Glomerular visceral epithelial cell (primary cell): ENCODE results near the gene DHX34.
"Not testable (repeated sequence)": the region's sequence is repeated elsewhere in the genome, so short reads cannot be mapped to it uniquely, and the experiment has no call there.

Source experiments
- DNase-seq: peaks from one replicate; pipeline ENCODE4 v3.0.0-alpha.2; 2016; ENCODE audit errors: extremely low spot score

Gene DHX34

DNA sequence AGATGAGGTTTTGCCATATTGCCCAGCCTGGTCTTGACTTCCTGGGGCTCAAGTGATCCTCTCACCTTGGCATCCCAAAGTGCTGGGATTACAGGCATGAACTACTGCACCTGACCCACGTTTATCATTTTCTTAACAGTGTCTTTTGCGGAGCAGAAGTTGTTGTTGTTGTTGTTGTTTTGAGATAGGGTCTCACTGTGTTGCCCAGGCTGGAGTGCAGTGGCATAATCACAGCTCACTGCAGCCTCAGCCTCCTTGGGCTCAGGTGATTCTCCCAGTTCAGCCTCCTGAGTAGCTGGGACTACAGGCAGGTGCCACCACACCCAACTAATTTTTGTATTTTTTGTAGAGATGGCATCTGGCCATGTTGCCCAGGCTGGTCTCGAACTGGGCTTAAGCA lies 38.5 kb downstream of the DHX34 start:
- not testable (repeated sequence) for DNase-seq

DNA sequence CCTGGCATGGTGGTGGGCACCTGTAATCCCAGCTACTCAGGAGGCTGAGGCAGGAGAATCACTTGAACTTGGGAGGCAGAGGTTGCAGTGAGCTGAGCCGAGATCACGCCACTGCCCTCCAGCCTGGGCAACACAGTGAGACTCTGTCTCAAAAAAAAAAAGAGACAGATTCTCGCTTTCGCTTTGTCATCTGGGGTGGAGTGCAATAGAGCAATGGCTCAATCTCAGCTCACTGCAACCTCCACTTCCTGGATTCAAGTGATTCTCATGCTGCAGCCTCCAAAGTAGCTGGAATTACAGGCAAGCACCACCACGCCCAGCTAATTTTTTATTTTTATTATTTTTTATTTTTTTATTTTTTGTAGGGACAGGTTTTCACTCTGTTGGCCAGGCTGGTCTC lies 39.6 kb downstream of the DHX34 start:
- DNase-seq, result not testable (repeated sequence)

DNA sequence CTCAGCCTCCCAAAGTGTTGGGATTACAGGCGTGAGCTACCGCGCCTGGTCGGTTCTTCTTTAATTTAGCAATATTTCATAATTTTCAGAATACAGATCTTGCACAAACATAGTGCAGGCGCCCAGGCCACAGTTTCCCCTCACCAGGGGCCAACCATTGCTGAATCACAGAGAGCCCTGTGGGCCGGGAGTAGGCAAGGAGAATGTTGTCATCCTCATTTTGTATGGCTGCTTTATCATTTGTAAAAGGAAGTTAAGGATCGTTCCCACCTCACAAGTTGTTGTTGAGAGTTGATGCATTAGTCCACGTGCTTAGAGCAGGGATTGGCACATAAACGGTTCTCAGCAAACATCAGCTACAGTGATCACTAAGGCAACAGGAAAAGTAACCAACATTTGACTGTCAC lies 40.0 kb downstream of the DHX34 start:
- DNase-seq, result no peak

DNA sequence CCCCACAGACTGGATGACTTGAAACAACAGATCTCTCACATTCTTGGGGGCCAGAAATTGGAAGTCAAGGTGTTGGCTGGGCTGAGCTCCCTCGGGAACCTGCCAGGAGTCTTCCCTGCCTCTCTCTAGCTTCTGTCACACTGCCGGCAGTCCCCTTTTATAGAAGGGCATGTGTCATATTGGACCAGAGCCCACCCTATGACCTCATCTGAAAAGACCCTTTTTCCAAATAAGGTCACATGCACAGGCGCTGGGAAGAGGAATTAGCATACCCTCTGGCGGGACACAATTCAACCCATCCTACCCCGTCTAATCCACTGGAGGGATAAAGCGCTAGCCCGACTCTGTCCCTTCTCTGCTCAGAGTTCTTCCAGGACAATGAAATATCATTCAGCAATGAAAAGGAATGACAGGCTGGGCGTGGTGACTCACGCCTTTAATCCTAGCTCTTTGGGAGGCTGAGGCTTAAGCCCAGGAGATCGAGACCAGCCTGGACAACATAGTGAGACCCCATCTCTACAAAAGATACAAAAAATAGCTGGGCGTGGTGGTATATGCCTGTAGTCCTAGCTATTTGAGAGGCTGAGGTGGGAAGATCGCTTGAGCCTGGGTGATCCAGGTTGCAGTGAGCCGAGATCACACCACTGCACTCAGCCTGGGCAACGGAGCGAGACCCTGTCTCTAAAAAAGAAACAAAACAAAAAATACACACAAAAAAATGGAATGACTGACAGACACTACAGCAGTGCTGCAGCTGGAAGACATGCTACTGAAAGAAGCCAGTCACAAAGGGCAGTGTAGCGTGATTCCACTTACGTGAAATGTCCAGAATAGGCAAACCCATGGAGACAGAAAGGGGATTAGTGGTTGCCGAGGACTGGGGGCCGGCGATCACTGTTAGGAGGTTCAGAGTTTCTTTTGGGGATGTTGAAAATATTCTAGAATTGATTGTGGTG lies 41.7 kb downstream of the DHX34 start:
- no peak for DNase-seq

DNA sequence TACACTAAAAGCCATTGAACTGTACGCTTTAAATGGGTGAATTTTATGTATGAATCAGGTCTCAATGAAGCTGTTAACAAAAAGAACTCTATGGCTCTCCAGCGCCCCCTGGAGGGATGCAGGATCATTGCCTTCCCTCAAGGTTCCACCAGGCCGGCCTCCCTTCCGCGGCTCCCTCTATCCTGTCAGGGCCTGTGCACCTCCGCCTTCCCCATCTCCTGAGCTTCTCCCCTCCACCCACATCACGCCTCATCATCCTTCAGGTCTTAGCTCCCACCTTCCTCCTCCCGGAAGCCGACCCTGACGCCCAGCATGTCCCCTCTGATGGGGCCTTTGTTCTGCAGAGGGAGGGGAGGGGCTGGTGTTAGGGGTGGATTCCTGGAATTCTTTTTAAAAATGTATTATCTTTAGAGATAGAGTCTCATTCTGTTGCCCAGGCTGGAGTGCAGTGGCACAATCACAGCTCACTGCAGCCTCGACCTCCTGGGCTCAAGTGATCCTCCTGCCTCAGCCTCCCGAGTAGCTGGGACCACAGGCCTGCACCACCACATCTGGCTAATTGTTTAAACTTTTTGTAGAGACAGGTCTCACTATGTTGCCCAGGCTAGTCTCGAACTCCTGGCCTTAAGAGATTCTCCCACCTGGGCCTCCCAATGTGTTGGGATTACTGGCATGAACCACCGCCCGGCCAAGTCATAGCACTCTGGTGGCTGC lies 42.6 kb downstream of the DHX34 start:
- DNase-seq, result peak; percentile 75

DNA sequence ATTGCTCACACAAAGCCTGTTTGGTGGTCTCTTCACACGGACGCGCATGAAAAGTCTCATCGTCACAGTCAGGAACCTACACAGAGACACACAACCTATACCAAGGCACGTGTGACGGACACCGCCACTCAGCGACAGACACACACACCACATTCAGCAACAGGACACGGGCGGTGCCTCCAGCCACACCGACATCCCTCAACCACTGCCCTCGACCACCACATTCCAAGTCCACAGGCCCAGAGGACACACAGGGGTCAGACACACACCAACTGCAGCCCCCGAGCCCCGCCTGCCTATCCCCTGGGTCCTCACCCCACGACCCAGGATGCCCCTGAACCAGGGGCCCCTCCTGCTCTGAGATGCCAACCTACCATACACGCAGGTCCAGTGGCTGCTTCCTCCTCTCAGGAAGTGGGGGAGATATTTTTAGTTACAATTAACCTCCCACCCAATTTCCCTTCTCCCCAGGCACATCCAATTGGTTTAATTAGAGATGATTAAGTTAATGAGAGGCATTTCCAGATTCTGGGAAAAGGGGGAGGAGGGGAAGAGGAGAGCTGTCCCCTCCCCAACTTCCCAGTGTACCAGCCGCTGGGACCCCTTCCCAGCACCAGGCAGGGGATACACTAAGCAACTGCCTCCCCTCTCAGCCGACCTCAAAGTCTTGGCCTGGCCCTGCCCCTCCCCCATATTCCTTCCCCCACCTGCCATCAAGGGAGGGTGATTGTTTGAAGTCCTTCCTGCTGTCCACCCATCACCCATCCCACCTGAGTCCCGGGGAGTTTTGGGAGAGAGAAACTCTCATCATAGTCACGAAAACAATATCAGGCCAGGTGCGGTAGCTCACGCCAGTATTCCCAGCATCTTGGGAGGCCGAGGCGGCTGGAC lies 49.8 kb downstream of the DHX34 start:
- DNase-seq, result no peak

DNA sequence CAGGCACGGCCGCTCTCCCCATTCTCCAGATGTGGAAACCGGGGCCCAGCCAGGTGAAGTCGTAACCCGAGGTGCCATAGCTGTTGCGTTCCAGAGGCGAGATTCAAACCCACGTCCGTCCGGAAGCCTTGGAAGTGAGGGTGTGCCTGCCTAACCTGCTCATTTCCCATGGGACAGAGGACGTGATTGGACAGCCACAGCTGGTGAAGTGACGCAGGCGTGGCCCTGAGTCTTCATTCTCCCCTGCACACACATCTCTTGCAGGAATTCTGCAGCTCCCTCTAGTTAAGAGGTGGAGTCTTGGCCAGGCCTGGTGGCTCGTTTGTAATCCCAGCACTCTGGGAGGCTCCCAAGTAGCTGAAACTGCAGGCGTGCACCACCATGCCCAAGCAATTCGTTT lies 53.4 kb downstream of the DHX34 start:
- DNase-seq, result no peak

DNA sequence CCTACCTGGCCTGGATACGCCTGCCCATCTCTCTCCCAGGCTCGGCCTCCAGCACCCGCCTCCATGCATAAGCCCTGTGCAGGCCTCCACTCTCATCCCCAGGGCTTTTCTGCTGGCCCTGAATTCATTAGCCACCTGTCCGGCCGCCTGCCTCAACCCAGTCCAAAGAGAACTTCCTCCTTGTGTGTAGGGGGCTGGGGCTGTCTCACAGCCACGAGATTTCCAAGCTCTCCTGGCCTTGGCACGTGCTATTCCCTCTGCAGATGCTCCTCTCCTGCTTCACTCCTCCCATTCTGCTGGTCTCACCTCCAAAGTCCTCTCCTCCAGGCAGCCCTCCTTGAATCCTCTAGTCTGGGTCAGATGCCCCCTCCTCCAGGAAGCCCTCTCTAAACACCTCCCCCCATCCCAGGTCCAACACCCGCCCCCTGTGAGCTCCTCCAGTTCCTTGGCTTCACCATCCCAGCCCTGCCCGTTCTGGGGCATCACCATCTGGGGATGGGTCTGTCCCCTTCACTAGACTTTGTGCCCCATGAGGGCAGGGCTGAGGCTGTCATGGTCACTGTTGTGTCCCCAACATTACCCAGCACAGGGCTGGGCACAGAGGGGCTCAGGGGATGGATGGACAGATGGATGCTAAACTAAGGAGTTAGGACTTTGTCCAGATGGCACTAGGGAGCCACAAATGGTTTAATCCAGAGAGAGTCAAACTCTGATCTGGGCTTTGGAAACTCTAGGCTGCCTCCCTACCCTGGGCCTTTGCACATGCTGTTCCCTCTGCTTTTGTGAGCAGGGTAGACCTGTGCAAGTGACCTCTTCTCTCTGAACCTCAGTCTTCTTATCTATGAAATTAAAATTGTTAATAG lies 55.5 kb downstream of the DHX34 start:
- no peak for DNase-seq

DNA sequence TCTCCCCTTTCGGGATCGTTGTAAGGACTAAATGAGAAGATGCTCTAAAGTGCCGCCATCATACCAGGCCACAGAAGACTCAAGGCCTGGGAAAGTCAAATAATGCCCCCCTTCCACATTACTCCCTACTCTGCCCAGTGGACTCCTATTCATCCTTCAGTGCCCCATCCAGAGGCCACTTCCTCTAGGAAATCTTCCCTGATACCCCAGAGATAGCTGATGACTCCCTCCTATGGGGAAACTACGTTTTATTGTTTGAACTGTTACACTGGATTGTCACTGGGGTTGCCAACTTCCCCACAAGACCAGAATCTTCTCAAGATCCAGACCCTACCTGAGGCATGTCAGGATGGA lies 56.1 kb downstream of the DHX34 start:
- DNase-seq, result no peak

DNA sequence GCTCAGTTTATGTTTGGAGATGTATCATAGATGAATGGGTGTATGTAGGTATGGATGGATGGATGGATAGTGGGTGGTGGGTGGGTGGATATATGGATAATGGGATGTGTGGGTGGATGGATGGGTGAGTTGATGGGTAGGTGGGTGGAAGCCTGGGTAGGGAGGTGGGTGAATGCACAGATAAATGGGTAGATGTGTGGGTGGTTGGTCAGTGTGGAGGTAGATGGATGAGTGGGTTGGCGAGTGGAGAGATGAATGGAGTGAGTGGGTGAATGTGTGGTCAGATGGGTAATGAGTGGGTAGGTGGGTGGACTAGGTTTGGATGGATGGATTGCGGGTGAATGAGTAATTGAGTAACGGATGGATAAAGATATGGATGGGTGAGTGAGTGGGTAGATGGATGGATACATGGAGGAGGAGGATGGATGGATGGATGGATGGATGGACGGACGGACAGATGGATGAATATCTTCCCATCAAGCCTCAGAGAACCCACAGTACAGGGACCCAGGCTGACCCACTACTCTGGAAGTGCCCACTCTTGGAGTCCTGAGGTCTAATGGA lies 56.8 kb downstream of the DHX34 start:
- no peak for DNase-seq

DNA sequence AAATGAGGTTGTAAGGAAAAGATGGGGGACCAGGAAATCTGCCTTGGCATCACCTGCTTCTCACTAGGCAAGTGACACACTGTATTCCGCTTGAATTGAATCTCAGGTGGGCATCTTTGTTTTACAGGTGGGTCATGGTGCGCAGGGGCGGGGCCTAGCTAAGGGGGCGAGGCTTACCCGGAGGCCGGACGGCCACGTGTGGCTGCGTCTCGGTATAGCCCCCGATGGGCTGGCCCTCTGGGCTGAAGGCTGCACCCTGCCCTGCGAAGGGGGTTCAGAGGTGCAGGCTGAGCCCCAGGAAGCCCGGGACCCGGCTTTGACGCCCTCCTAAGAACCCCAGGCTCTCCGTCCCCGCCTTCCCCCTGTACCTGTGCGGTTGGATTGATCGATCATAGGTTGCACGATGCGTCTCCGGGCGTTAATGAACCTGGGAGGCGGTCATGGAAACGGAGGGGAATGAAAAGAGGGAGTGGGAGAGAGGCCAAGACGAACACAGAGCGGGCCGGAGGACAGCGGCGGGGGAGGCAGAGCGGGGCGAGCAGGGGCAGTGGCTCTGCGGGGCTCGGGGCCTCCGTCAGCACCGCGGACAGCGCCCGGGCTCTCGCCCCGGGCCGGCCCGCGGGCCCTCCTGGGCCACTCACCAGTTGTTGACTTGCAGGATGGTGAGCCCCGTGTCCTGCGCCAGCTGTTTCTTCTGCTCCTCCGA lies 57.7 kb downstream of the DHX34 start:
- no peak for DNase-seq

DNA sequence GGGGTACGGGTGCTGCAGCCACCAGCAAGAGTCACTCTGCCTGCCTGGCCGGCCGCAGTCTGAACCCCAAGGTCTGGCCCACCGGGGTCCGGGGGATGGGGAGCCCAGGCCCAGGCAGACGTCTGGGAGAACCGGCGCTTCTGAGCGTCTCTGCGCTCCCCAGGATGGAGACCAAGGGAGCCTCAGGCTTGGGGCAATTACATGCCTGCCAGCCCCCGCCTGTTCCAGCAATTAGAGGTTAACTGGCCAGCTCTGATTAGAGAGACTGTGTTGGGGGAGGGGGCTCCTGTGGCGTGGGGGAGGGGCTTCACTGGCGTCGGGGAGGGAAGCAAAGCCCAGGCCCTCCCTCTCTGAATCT lies 58.3 kb downstream of the DHX34 start:
- no peak for DNase-seq

DNA sequence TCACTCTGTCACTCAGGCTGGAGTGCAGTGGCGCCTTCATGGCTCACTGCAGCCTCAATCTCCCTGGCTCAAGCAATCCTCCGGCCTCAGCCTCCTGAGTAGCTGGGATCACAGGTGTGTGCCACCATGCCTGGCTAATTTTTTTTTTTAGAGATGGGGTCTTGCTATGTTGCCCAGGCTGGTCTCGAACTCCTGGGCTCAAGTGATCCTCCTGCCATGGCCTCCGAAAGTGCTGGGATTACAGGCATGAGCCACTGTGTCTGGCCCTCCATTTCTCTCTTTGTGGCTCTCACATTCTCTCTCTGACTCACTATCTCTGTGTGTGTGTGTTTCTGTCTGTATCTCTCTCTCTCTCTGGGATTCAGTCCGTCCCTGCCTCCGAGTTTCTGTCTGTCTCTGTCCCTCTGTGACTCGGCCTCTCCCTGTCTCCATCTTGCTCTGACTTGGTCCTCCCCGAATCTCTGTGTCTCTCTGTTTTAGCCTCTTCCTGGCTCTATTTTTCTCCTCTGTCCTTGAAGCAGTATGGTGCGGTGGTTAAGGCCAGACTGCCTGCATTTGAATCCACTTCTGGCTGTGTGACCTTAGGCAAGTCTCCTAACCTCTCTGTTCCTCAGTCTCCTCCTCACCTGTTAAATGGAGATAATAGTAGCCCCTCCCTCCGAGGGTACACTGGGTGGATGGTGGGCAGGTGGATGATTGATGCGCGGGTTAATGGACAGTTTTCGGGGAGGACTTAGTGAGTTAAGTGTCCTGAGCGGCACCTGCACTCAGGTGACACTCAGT lies 59.2 kb downstream of the DHX34 start:
- DNase-seq, result no peak

DNA sequence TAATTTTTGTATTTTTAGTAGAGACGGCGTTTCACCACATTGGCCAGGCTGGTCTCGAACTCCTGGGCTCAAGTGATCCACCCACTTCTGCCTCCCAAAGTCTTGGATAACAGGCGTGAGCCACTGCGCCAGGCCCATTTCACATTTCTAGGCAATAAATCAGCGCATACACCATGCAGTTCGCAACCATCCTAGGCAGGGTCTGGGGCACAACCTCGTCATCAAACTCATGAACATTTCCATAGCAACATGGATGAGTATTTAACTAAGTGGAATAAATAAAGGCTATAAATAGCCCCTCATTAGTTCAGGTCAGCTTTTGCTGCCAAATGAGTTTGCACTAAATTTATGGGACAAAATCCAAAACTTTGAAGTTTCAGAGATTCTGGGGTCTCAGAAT lies 62.0 kb downstream of the DHX34 start:
- DNase-seq, result no peak

DNA sequence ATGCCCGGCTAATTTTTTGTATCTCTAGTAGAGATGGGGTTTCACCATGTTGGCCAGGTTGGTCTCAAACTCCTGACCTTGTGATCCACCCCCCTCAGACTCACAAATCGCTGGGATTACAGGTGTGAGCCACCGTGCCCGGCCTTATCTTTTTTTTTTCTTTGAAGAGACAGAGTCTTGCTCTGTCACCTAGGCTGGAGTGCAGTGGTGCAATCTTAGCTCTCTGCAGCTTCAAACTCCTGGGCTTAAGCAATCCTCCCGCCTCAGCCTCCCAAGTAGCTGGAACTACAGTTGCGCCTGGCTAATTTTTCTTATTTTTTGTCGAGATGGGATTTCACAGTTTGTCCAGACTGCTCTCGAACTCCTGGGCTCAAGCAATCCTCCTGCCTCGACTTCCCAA lies 62.6 kb downstream of the DHX34 start:
- DNase-seq, result not testable (repeated sequence)

DNA sequence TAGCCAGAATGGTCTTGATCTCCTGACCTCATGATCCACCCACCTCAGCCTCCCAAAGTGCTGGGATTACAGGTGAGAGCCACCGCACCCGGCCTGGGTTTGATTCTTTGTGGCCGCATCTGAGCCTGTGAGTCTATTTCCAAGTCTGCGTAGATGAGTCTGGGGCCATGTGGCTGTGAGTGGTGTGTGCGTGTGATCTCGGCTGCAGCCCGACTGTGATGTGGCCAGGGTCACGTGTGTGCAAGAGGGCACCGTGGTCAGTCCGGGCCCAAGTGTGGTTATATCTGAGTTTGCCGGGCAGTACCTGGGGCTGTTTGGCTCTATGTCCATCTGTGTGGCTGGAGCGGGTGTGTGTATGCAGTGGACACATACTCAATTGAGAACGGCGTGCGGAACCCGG lies 64.8 kb downstream of the DHX34 start:
- DNase-seq, result no peak

DNA sequence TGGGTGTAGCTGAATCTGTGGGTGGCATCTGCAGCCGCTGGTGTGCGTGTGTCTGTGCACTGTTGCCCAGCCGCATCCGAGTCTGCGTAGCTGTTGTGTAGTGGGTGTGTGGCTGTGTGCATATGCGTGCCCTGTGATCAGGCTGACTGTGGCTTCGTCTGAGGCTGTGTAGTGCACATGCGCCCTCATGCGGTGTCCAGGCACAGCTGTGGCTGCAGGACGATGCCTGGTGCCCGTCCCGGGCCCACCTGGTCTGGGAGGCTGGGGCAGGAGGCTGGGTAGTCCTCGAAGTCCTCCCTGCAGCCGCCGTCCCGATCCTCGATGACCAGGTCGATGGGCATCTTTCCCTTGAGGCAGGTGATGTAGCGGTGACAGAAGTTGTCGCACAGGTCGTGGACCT lies 65.4 kb downstream of the DHX34 start:
- no peak for DNase-seq

DNA sequence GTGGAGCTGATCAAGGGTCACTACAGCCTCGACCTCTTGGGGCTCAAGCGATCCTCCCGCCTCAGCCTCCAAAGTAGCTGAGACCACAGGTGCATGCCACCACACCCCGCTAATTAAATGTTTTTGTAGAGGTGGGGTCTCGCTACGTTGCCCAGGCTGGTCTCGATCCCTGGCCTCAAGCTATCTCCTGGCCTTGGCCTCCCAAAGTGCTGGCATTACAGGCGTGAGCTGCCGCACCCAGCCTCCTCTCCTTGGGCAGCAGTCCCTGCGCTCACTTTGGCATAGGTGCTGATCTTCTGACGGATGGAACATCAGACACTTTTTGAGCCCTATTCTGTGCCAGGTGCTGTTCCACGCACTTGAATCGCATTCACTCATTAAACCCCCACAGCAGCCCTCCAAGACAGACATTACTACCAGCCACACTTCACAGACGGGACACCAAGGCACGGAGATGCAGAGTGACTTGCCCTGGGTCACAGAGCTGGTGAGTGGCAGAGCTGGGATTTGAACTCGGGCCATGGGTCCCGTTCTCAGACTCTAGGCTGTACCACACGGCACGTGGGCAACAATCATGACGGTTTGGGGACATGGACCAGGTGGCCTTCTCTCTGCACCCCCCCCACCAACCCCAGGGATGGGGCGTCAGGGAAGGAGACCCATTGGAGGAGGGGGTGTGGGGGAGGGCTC lies 67.0 kb downstream of the DHX34 start:
- DNase-seq, result no peak

DNA sequence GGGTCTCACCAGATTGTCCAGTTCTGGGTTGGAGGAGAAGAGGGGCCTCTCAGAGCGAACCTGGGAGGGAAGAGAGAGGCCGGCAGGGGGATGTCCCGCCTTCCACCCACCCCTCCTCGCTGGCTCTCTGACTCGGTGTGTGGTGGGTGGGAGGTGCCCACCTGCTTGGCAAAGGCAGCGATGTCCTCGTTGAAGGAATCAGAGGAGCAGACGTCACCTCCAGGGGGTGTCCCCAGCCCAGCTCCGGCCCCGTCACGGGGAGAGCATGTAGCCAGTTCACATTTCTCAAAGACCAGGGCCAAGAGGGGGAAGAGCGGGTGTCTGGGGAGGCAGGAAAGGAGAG lies 67.5 kb downstream of the DHX34 start:
- DNase-seq, result no peak
